Medulla oblongata (tissue), 1 donor: ENCODE measurements around the gene PAEP.
"Not testable (repeated sequence)": the region's sequence is repeated elsewhere in the genome, so short reads cannot be mapped to it uniquely, and the experiment has no call there.

Source experiments
- DNase-seq: peaks from one replicate; pipeline ENCODE4 v3.0.0-alpha.2; 2015; ENCODE audit errors: extremely low spot score

The PAEP gene

GRCh38 chr9:135526089-135526729 is 35.3 kb upstream of the PAEP start:
- DNase-seq = no peak

GRCh38 chr9:135526730-135527571 is 34.6 kb upstream of the PAEP start:
- no peak for DNase-seq

- not testable (repeated sequence) for DNase-seq
Measured at GRCh38 chr9:135528842-135529435, 32.6 kb upstream of the PAEP start.

DNA sequence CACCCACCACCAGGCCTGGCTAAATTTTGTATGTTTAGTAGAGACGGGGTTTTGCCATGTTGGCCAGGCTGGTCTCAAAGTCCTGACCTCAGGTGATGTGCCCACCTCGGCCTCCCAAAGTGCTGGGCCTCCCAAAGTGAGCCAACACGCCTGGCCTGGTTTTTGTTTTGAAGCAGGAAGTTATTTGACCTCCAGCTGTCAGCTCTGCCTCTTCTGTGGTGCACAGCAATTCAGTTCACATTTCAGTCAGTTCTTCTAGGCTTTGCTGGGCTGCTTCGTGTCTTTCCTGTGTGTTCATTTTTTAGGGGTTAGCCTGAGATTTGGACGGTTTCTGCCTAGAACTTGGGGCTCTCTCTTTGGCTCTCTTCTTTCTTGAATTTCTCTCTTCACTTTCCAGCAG is 31.4 kb upstream of the PAEP start:
- DNase-seq = no peak

DNA sequence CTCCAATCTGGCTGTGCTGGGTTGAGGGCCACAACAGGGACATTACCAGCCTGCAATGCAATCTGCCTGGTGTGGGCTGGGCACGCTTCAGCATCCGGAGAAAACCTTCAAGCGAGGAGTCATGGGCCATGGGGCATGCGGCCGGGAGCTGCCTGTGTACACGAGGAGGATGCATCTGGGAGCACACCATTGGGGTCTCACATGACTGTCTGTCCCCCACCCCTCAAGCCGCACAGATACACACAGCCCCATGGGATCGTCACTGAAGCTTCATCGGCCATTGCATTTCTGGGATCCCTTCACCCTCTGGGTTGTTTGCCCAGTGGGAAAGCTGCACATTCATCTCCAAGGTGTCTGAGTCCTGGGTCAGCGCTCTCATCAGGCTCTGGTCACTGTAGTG is 30.5 kb upstream of the PAEP start:
- no peak for DNase-seq

DNA sequence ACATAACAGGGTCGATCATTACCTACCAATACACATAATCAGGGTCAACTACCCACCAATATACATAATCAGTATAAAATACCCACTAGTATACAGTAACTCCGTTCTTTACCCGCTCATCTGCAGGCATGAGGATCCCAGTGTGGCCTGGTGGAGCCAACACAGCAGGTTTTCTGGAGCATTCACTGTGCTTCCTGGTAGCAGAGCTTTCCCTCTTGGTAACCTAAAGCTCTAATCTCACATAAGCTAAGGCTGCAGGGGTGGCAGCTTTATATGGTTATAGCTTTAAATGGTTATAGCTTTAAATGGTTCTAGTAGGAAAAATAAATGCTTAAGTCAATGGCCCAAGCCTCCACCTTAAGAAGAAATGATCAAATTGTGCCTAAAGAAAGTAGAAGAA is 28.4 kb upstream of the PAEP start:
- no peak for DNase-seq

DNA sequence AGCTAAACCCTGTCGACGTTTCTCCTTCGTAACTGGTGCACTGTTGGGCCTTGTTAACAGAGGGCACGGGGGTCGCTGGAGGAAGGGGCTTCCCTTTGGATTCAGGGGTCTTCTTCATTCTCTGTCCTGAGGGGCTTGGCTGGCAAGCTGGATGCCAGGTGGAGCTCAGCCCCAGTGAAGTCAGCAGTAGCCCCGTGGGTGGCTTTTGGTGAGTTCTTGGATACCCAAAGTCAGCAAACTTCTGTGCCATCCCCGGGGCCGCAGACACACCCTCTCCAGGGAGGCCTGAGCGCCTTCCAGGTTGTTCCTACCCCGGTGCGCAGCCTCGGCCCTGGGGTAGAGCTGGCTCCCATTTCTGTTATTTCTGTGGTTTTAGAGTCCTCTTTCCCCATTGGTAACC is 27.9 kb upstream of the PAEP start:
- no peak for DNase-seq

DNA sequence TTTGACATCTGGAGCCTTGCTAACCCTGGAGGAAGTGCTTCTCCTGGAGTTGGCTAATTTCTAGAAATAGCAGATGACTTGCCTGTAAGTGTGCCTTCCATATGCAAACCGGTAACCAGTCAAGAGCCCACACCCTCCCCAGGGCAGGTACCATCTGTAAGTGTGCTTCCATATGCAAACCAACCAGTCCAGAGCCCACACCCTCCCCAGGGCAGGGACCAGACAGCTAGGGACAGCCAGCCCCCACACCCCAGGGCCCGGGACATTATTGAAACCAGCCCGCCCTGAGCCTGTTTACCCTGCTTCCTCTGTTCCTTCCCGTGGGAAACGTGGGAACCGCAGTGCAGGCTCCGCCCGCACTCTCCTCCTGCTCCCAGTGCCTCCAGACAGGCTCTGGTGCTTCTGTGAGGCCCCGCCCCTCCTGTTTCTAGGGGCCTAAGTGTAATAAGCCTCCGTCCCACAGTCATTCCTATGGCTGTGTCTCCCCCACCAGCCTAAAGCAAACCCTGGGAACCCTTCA is 27.3 kb upstream of the PAEP start:
- not testable (repeated sequence) for DNase-seq

DNA sequence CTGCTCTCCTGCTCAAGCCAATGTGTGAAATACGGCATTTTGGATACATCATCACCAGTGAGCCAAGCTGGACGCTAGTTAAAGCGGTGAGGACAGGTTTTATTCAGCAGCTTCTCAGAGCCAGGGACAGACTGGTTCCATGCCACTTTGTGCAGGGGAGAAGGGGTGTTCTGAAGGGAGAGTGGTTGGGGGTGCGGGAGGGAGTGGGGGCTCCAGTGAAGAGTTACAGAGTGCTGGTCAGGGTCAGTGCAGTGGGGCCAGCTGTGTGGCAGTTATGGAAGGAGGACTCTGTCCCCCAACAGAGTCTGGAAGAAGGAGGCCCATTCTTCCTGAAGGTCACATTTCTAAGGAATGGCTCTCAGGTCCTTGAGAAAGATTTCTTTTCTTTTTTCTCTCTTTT is 26.7 kb upstream of the PAEP start:
- not testable (repeated sequence) for DNase-seq

GRCh38 chr9:135535631-135536030 is 25.9 kb upstream of the PAEP start:
- DNase-seq = not testable (repeated sequence)

DNA sequence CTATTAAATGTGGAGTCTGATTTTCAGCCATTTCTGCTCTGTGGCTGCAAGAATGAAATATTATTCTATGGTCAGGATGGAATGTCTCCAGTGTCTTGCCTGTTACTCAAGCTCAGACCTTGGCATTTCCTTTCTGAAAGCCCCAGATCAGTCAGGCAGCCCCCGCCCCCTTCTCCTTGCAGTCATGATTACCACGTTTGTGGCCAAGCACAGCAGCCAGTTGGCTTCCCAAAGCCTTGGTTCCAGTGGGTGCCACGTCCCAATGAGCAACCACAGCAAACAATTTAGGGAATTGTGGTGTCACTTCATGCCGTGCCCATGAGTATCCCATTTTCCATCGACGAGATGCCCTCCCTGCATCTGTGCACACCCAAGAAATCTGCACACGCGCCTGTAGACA is 25.3 kb upstream of the PAEP start:
- no peak for DNase-seq

DNA sequence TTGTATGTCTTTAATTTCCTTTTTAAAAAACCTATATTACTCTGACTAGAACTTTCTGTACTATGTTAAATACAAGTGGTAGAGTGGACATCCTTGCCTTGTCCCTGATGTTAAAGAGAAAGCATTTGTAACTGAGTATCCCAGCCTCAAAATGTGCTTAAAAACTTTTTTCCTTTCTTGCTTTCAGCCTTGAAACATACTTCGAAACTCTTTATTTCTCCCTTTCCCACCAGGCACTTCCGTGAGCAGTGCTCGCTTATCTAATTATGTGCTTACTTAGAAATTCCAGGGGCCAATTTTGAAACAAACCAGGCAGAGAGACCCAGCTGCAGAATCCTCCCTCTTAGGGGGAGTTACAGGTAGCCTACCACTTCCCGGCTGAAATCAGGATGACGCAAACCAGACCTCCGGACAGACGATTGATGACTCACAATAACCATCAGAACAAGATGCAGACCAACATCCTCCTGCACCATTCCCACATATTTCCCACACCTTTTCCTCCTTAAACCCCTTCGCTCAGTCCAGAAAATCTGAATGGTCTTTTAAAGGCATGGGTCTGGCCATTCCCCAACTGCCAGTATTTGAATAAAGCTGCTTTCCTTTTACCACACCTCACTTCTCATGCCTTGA is 18.2 kb upstream of the PAEP start:
- DNase-seq = not testable (repeated sequence)

- DNase-seq = no peak
Measured at GRCh38 chr9:135544981-135545635, 16.4 kb upstream of the PAEP start.

DNA sequence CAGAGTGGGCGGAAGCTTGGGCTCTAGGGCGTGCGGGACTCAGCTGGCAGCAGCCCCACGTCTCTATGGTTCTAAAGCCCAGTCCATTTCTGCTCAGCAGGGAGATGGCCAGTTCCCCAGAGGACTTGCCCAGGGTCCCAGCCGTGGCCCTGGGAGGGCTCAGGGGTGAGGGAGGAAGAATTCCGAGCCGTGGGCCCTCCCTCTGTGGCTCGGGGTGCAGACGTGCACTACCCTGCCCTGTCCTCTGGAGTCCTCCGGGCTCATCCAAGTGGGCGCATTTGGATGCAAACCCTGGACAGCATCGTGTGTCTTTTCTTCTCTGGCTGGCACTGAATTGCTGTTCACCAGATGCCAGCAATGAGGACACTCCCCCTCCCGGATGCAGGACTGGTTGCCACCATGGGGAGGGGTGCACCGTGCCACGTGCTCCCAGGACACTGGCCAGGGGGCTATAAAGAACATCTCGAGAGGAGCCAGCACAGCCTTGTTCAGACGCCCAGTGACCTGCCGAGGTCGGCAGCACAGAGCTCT is 15.8 kb upstream of the PAEP start, which contains the start of gene OBP2A:
Gene OBP2A, plus strand, starts transcription at position 481 of the 531 bp plus-strand sequence. CDS start 55 bp downstream, outside the sequence.
- not testable (repeated sequence) for DNase-seq

DNA sequence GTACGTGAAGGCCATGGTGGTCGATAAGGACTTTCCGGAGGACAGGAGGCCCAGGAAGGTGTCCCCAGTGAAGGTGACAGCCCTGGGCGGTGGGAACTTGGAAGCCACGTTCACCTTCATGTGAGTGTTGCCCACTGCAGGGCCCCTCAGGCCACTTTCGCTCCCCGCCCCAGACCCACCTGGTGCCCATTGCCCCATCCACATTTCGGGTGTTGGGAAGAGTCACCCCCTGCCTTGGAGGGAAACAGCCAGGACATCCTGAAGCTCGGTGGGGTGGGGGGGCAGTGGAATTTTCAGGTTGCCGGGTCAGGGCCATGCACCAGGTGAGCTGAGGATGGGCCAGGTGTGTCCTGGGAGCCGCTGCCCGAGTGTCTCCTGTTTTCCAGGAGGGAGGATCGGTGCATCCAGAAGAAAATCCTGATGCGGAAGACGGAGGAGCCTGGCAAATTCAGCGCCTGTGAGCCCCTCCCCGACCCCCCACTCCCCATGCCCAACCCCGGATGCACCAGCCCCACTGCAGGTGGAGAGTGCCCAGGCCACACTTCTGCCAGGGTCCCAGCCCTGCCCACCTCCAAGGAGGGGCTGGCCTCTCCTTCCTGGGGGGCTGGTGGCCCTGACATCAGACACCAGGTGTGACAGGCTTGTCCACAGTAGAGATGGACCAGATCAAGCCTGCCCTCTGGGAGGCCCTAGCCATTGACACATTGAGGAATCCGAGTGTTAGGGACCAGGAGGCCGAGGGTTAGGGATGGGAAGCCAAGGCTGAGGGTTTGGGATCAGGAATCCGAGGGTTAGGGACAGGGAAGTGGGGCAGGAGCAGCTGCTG is 14.6 kb upstream of the PAEP start:
- DNase-seq = not testable (repeated sequence)

GRCh38 chr9:135547756-135548736 is 13.5 kb upstream of the PAEP start:
- no peak for DNase-seq

- not testable (repeated sequence) for DNase-seq
Measured at GRCh38 chr9:135549478-135550343, 11.8 kb upstream of the PAEP start.

GRCh38 chr9:135550344-135550918 is 11.1 kb upstream of the PAEP start:
- no peak for DNase-seq
